GM18858 (cell line): Measurements from ENCODE around the gene MACROH2A2.
A peak's percentile ranks its signal among the peaks of the same experiment; 100 is the strongest.

Experiments used
- ATAC-seq: cut with Tn5 transposase; IDR thresholded peaks from one replicate; pipeline ENCODE4 v1.9.1; 2021; ENCODE audit not compliant: unreplicated experiment

Gene MACROH2A2

GRCh38 chr10:70125918-70126552 is 73.4 kb downstream of the MACROH2A2 start:
- no peak for ATAC-seq

GRCh38 chr10:70126700-70127395 is 74.2 kb downstream of the MACROH2A2 start:
- ATAC-seq = no peak

GRCh38 chr10:70130878-70131559 is 78.4 kb downstream of the MACROH2A2 start:
- ATAC-seq = no peak

DNA sequence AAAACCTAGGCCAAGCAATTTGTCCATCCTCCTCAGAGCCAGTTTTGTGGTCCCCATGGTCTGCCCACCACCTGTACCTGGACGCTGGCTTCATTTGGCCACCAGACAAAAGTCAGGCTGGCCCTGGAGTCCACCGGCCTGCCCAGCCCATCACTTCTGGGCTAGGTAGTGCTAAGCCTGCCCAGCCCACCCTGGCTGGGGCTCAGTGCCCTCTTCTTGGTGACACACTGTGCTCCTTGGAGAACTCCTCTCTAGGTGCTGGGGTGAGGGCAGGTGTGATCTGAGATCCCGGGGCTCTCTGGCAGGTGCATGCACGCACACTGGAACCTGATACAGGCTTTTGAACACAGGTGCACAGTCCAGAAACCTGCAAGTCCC is 78.9 kb downstream of the MACROH2A2 start:
- ATAC-seq = no peak

DNA sequence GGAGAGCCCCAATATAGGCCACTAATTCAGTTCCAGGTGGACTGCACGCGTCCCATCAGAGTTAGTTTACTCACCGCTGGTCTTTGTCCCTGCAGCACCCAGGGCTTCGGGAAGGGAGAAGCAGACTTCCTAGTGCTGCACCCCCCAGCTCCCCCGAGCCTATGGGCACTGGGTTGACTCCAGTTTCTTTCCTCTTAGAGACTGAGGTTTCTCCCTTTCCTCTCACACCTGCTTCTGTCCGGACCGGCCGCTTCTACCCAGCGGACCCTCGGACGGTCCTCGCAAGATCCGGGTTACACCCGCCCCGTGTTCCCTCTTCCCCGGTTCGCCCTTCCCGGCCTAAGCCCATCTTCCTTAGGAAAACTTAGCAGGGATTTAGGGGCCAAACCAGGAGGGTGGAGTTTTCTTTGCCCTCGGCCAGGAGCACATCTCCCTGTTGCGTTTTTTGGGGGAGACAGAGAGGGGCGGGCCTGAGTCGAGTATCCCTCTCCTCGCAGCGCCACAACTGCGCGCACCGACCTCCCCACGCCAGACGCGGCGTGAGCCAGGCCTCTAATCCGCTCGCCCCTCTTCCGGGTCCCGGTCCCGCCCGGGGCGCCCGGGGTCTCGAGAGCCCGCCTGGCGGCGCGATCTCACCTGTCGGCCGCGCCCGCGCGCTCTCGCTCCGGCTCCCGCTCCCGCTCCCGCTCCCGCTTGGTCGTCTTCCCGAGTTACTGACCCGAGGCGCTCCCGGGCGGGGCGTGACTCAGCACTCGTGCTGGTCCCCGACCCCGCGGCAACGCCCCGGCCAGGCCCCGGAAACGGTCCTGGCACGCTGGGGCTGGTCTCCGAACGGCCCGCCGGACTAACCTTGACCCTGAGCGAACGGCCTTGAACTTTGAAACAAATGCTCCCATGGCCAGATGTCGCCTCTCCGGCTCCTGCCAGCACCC is 79.7 kb downstream of the MACROH2A2 start, which contains the start of gene AIFM2:
AIFM2 (minus strand) TSS at position 728 of the 932 bp plus-strand sequence. CDS start 8,741 bp downstream, outside the sequence.
- peak; percentile 66 for ATAC-seq

GRCh38 chr10:70135046-70135445 is 82.4 kb downstream of the MACROH2A2 start:
- ATAC-seq = no peak

DNA sequence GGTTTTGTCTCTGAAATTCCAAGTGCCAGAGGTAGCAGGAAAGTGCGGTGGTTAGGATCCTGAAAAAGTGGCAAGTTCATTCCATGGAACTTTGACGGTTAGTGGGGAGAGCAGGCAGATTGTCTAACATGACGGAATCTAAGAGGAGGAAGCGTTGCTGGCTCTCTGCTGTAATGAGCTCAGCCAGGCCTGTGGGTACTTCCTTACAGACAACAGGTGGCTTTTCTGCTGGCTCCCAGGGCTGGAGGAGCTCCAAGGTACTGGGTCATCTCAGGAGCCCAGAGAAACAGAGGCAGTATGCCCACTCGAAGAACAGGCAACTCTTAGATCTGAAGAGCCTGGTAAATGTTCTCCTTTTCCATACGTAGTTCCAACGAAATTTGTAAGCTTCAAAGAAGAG is 83.0 kb downstream of the MACROH2A2 start:
- ATAC-seq = no peak

- no peak for ATAC-seq
Observed at GRCh38 chr10:70137135-70137534, 84.5 kb downstream of the MACROH2A2 start.

DNA sequence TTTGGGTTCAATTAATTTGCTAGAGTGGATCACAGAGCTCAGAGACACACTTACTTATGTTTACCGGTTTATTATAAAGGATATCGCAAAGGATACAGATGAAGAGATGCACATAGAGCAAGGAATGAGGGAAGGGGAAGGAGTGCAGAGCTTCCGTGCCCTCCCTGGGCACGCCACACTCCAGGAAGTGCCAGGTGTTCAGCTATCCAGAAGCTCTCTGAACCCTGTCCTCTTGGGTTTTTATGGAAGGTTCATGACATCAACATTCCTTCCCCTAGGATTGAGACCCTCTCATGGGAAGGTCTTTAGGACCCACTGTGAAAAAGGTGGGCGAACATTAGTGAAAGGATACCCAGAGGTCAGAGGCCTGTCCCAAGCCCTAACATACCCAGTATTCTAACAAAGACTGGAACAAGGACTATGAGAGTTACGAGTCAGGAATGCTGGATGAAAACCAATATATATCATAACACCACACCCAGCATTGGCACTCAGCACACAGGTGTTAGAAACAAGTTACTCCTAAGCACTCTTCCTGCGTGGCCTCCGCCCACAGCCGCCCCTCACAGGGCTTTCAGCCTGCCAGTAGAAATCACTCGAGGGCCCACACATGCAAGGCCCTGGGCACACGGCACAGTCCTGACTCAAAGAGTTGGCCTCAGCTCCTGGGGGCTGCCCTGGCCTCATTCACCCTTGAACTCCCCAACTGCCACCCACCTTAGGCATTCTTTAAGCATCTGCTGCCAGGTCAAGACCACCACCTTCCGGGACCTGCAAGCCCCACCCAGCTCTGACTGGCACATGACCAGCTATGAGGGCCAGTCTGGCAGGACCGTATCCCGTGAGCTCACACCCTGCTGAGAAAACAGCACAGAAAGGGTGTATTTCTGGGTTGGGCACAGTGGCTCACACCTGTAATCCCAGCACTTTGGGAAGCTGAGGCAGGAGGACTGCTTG is 85.6 kb downstream of the MACROH2A2 start:
- no peak for ATAC-seq

DNA sequence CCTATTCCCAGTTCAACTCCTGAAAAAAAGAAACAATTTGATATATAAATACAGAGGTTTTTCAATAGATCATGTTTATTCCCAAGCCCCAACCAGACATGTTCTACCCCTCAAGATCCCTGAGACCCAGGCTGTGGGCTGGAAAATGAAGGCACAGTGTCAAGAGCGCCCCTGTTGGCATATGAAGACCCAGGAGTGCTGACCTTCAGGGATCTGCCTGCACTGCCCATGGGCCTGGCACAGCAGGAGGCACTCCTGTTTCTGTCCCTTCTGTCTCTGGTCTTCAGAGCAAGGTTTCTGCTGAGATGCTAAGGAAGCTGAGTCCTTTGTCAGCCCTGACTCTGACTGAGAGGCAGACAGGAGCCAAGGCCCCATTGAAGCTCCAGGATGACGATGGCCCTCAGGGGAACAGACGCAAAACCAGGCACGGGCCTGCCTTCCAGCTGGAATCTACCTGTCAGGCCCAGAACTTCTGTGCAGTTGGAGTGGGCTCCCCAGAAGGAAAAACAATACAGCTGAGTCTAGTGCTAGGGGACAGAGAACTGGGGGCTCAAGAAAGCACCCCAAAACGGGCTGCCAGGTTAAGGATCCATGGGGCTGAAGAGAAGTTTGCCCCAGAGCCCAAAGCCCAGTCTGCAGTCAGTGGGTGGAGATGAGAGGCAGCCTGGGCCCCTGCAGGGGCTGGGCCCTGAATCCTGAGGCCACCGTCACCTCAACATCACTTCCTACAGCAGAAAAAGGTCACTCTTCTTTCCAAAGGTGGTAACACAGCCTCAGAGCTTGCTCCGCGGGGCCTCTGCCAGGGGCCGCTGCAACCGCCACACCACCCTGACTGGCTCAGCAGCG is 86.7 kb downstream of the MACROH2A2 start:
- ATAC-seq = no peak

GRCh38 chr10:70139997-70140250 is 87.3 kb downstream of the MACROH2A2 start:
- ATAC-seq = no peak

DNA sequence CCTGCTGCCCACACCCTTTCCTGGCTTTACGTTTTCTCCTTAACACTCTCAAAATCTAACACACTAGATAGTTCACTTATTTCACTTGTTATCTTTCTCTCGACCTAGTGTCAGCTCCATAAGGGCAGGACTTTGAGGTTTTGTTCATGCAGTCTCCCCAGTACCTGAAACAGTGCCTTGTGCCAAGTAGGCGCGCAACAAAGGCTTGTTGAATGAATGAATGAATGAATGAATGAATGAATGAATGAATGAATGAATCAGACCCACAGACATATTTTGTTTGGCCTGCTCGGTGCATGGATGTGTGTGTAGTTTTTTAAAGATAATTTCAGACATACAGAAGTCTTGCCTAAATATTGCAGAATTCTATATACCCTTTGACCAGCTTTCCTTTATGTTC is 87.7 kb downstream of the MACROH2A2 start:
- ATAC-seq = no peak

DNA sequence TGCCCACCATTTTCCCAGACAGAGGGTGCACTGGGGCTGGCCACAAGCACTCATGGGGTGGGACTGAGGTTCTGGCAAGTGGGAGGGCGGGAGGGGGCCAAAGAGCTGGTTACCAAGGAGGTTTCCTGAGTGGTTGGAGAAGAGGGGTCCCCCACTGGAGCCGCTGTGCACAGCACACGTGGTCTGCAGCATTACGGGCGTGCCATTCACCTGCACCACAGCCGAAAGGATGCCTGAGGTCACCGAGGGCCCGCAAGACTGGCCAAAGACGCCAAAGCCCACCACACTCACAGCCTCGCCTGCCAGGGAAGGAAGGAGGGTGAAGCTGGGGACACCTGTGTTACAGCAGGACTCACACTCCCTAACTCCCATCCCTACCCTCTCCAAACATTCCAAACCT is 89.9 kb downstream of the MACROH2A2 start:
- ATAC-seq = no peak

GRCh38 chr10:70144372-70145110 is 91.9 kb downstream of the MACROH2A2 start:
- ATAC-seq = no peak

DNA sequence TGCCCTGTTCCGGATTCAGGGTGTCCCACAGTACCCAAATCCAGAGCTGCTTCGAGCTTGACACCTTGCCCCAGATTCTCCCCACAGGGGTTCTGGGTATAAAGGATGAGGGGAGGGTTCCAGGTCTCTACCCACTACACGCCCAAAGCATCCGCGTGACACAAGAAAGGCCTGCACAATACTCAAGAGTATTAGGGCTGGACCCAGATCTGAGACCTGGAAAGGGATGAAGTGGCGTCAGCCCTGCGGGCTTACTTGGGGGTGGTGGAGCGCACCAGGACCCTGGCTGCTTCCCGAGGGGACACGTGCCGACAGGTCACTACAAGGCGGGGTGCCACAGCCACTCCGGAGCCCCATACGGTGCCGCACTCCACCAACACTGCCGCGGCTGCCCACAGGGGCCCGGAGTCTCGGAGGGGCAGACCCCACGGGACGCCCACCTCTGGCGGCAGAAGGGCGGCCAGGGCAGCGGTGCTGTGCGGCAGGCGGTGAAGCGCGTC is 92.6 kb downstream of the MACROH2A2 start:
- ATAC-seq = no peak

DNA sequence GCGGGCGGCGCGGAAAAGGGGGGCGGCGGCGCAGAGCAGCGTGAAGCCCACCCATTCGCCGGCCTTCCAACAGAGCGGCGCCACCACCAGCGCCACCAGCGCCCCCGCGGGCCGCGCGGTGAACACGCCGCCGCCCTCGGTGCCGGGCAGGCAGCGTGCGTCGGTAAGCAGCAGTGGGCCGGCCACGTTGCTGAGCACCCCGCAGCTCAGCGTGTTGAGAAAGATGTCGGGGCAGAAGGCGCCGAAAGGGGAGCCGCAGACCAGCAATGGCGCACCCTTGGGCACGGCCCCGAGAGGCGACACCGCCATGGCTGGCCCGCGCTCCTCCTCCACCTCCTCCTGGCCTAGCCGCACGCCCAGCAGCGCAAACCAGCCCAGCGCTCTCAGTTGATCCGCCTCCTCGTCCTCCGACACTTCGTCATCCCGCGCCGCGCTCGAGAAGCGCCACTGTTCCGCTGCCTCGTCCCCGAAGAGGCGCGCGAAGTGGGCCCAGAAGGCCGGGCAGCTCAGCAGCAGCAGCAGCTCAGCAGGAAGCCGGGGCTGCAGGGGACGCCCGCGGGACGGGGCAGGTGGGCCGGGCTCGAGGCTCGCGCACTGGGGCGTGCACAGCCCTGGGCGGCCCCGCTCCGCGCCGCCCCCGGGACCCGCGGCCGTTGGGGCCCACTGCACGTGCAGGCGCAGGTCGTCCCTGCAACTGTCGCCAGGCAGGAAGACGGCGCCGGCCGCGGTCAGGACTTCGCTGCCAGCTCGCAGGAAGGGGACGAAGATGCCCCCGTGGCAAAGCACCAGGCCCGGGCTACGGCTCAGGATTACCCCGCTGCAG is 93.2 kb downstream of the MACROH2A2 start:
- peak; percentile 42 for ATAC-seq

GRCh38 chr10:70146489-70147258 is 94.0 kb downstream of the MACROH2A2 start, which contains the start of gene TYSND1:
Gene TYSND1, minus strand, starts transcription at chr10:70146700. Its CDS starts 114 bp downstream, at chr10:70146586.
- ATAC-seq = peak; percentile 78
